Loucy (cell line): ENCODE measurements around the gene SBF2.

Experiments
- H2AFZ ChIP-seq: fragments of 200-600 bp; sonication (generic); 2 replicates; pipeline ENCODE4 v1.6.0; 2016; ENCODE audit warnings: antibody characterized with exemption, mild to moderate bottlenecking, low read length, moderate library complexity
- H3F3A ChIP-seq: fragments of 200-600 bp; 2 replicates; pipeline ENCODE4 v1.6.0; 2016; ENCODE audit warnings: antibody characterized with exemption, low read depth, mild to moderate bottlenecking
- H3K27me3 ChIP-seq: fragments of 200-600 bp; sonication (generic); 2 replicates; pipeline ENCODE4 v1.6.1; 2014; ENCODE audit warnings: low read length, mild to moderate bottlenecking; ENCODE audit not compliant: insufficient read depth, poor library complexity, severe bottlenecking
- H3K36me3 ChIP-seq: fragments of 200-600 bp; sonication (generic); 2 replicates; pipeline ENCODE4 v1.6.1; 2016; ENCODE audit warnings: low read length; ENCODE audit not compliant: insufficient read depth
- H3K4me1 ChIP-seq: fragments of 200-600 bp; sonication (generic); 2 replicates; pipeline ENCODE4 v1.5.1; 2014; ENCODE audit warnings: low read length, mild to moderate bottlenecking; ENCODE audit not compliant: insufficient read depth, poor library complexity, severe bottlenecking
- H3K4me2 ChIP-seq: fragments of 200-600 bp; sonication (generic); 2 replicates; pipeline ENCODE4 v1.6.0; 2014; ENCODE audit warnings: antibody characterized with exemption, low read length, low read depth, mild to moderate bottlenecking; ENCODE audit not compliant: poor library complexity, severe bottlenecking
- H3K4me3 ChIP-seq: fragments of 200-600 bp; sonication (generic); 2 replicates; pipeline ENCODE4 v1.5.1; 2014; ENCODE audit warnings: low read length, mild to moderate bottlenecking, mixed read lengths; ENCODE audit not compliant: poor library complexity, severe bottlenecking
- H3K79me2 ChIP-seq: fragments of 200-600 bp; sonication (generic); 2 replicates; pipeline ENCODE4 v1.6.1; 2014; ENCODE audit warnings: low read length; ENCODE audit not compliant: insufficient read depth
- H3K9ac ChIP-seq: fragments of 200-600 bp; sonication (generic); 2 replicates; pipeline ENCODE4 v1.6.0; 2014; ENCODE audit warnings: mild to moderate bottlenecking, low read depth, low read length, moderate library complexity; ENCODE audit not compliant: poor library complexity, severe bottlenecking
- H3K9me2 ChIP-seq: fragments of 200-600 bp; sonication (generic); replicated peaks from 2 replicates; pipeline ENCODE4 v1.6.1; 2016; ENCODE audit warnings: low read depth, low read length, mixed read lengths
- H3K9me3 ChIP-seq: fragments of 200-600 bp; sonication (generic); 2 replicates; pipeline ENCODE4 v1.6.1; 2014; ENCODE audit warnings: mild to moderate bottlenecking, antibody characterized with exemption, low read length, low read depth; ENCODE audit not compliant: insufficient read depth
- H4K20me1 ChIP-seq: fragments of 200-600 bp; sonication (generic); 2 replicates; pipeline ENCODE4 v1.6.0; 2014; ENCODE audit warnings: antibody characterized with exemption, low read length, mild to moderate bottlenecking; ENCODE audit not compliant: insufficient read depth, poor library complexity, severe bottlenecking
- EZH2phosphoT487 ChIP-seq: fragments of 200-600 bp; IDR thresholded peaks from 2 replicates; pipeline ENCODE4 v1.6.1; 2018; ENCODE audit warnings: antibody characterized with exemption, mild to moderate bottlenecking, moderate library complexity, borderline replicate concordance
- TF ChIP-seq, protein P1 (sequence below): fragments of 200-600 bp; sonication (generic); conservative IDR thresholded peaks from 2 replicates; pipeline ENCODE4 v1.5.1; 2014; ENCODE audit warnings: mild to moderate bottlenecking, antibody characterized with exemption, low read length

The SBF2 gene

DNA sequence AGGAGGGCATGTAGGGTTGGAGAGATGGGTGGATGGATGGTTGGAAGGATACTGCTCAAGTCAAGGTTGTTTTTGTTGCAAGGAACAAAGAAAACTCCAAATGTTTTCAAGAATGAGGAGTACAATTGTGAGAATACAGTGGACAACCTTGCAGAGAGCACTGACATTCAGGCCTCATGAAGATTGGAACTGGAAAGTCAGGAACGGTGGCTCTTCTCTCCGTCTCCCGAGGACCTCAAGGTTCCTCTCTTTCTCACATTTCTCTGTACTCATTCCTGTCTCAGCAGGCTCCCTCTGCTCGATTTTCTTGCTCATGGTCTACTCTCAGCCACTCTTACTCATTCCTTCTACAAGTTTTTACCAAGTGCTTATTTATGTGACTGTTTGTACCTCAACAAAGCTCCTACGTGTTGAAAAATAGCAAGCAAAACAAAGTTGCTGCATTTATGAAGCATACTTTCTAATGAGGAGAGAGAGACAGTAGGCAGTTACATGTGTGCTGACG, 532.5 kb downstream of the SBF2 start:
- Histone ChIP-seq H3F3A (0 out of 2 replicates have a peak, but pooled peaks cover 6% of the 10 kb centered on the region), H3K4me1 (peaks cover 44% of the 10 kb centered on the region), H3K27me3 (no peaks in the 10 kb centered on the region), H3K36me3 (no peaks in the 10 kb centered on the region), H3K9ac (no peak overlapping the region), H3K9me2 (no peaks in the 10 kb centered on the region), H3K79me2 (no peaks in the 10 kb centered on the region), H3K4me2 (no peak overlapping the region), H3K9me3 (no peaks in the 10 kb centered on the region), H3K4me3 (no peak overlapping the region), H4K20me1 (no peaks in the 10 kb centered on the region), H2AFZ (no peak overlapping the region)
- no peak for TF ChIP-seq EZH2phosphoT487
- TF ChIP-seq, protein P1, sequence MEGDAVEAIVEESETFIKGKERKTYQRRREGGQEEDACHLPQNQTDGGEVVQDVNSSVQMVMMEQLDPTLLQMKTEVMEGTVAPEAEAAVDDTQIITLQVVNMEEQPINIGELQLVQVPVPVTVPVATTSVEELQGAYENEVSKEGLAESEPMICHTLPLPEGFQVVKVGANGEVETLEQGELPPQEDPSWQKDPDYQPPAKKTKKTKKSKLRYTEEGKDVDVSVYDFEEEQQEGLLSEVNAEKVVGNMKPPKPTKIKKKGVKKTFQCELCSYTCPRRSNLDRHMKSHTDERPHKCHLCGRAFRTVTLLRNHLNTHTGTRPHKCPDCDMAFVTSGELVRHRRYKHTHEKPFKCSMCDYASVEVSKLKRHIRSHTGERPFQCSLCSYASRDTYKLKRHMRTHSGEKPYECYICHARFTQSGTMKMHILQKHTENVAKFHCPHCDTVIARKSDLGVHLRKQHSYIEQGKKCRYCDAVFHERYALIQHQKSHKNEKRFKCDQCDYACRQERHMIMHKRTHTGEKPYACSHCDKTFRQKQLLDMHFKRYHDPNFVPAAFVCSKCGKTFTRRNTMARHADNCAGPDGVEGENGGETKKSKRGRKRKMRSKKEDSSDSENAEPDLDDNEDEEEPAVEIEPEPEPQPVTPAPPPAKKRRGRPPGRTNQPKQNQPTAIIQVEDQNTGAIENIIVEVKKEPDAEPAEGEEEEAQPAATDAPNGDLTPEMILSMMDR, result no peak

- H3K4me1 ChIP-seq, result peaks cover 46% of the 10 kb centered on the region
- H4K20me1 ChIP-seq, result no peaks in the 10 kb centered on the region
- H3K9me2 ChIP-seq, result no peaks in the 10 kb centered on the region
- peak overlapping the region; percentile 8 for H3K4me3 ChIP-seq
- H3K36me3 ChIP-seq, result no peaks in the 10 kb centered on the region
- no peaks in the 10 kb centered on the region for H3K9me3 ChIP-seq
- H3F3A ChIP-seq, result 0 out of 2 replicates have a peak, but pooled peaks cover 6% of the 10 kb centered on the region
- H3K9ac ChIP-seq, result peak overlapping the region; percentile 20
- TF ChIP-seq EZH2phosphoT487, result no peak
- TF ChIP-seq, protein P1, result no peak
- H3K4me2 ChIP-seq, result peak overlapping the region; percentile 91
- no peaks in the 10 kb centered on the region for H3K27me3 ChIP-seq
- H3K79me2 ChIP-seq, result no peaks in the 10 kb centered on the region
- no peak overlapping the region for H2AFZ ChIP-seq
Measured at GRCh38 chr11:9760193-9760575, 533.8 kb downstream of the SBF2 start.

DNA sequence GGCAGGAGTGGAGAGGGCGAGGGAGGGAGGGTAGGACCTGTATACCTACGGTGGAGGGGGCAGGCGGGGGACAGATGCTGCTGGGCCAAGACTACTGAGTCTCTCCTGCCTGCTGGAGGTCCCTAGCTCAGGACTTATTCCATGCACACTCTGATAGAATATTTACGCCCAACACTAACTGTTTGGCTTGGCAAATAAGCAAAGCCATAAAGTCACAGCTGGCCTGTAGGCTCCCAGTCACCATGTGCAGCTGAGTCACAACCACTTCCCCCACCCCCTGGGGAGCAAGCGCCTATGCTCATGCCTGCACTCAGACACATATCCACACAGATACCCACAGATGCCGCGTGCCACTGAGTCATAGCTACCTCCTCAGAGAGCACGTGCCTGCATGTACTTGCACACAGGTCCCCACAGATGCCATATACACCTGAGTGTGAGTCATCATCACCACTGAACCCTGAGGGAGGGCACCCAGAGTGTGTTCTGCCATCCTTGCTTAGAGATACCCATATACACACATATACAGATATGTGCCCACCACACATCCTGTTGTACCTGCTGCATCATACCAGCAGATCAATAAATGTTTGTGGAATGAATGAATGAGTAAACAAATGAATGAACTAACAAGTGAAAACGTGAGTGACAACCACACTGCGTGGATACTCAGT, 534.4 kb downstream of the SBF2 start:
- H3K9me3 ChIP-seq, result no peaks in the 10 kb centered on the region
- no peaks in the 10 kb centered on the region for H3K79me2 ChIP-seq
- peak overlapping the region; percentile 75 for H3K9ac ChIP-seq
- H3K27me3 ChIP-seq, result no peaks in the 10 kb centered on the region
- peaks cover 41% of the 10 kb centered on the region for H3K4me1 ChIP-seq
- TF ChIP-seq, protein P1, result no peak
- no peak for TF ChIP-seq EZH2phosphoT487
- H2AFZ ChIP-seq, result 0 out of 2 replicates have a peak overlapping the region, but pooled peaks have one; percentile 78
- 0 out of 2 replicates have a peak, but pooled peaks cover 6% of the 10 kb centered on the region for H3F3A ChIP-seq
- peak overlapping the region; percentile 91 for H3K4me2 ChIP-seq
- H4K20me1 ChIP-seq, result no peaks in the 10 kb centered on the region
- no peaks in the 10 kb centered on the region for H3K36me3 ChIP-seq
- H3K9me2 ChIP-seq, result no peaks in the 10 kb centered on the region
- peak overlapping the region; percentile 74 for H3K4me3 ChIP-seq
